22Rv1 (cell line): ENCODE results near the gene TCF7L2.

Experiments used
- H3K27ac ChIP-seq: fragments of 450-650 bp; 2 replicates; pipeline ENCODE4 v1.5.1; 2017
- ZFX ChIP-seq: fragments of 450-650 bp; IDR thresholded peaks from 2 replicates; pipeline ENCODE4 v1.6.1; 2017; ENCODE audit warnings: antibody characterized with exemption, borderline replicate concordance
- TF ChIP-seq, protein P1 (sequence below): fragments of 450-650 bp; IDR thresholded peaks from 2 replicates; pipeline ENCODE4 v1.5.1; 2017; ENCODE audit warnings: mild to moderate bottlenecking

Gene TCF7L2

DNA sequence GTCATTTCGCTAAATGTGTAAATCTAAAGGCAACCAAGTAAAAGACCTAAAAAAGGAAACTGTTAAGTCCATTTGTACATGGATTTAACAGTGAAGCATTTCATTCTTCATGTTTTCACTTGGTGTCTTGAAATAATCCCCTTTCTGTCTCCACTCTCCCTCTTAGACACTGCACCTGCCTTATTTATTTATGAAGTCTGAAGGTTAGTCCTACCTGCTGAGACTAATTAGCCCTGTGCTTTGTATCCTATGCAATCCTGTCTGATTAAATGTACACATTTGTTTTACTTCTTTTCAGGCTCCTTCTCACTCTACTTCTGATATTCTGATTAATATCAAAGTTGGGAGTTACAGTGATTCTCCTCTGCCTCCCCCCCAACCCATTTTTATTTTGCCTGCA is 1.9 kb upstream of the TCF7L2 start:
- no peak overlapping the region for H3K27ac ChIP-seq
- TF ChIP-seq ZFX, result no peak
- TF ChIP-seq, protein P1, sequence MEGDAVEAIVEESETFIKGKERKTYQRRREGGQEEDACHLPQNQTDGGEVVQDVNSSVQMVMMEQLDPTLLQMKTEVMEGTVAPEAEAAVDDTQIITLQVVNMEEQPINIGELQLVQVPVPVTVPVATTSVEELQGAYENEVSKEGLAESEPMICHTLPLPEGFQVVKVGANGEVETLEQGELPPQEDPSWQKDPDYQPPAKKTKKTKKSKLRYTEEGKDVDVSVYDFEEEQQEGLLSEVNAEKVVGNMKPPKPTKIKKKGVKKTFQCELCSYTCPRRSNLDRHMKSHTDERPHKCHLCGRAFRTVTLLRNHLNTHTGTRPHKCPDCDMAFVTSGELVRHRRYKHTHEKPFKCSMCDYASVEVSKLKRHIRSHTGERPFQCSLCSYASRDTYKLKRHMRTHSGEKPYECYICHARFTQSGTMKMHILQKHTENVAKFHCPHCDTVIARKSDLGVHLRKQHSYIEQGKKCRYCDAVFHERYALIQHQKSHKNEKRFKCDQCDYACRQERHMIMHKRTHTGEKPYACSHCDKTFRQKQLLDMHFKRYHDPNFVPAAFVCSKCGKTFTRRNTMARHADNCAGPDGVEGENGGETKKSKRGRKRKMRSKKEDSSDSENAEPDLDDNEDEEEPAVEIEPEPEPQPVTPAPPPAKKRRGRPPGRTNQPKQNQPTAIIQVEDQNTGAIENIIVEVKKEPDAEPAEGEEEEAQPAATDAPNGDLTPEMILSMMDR, result no peak

DNA sequence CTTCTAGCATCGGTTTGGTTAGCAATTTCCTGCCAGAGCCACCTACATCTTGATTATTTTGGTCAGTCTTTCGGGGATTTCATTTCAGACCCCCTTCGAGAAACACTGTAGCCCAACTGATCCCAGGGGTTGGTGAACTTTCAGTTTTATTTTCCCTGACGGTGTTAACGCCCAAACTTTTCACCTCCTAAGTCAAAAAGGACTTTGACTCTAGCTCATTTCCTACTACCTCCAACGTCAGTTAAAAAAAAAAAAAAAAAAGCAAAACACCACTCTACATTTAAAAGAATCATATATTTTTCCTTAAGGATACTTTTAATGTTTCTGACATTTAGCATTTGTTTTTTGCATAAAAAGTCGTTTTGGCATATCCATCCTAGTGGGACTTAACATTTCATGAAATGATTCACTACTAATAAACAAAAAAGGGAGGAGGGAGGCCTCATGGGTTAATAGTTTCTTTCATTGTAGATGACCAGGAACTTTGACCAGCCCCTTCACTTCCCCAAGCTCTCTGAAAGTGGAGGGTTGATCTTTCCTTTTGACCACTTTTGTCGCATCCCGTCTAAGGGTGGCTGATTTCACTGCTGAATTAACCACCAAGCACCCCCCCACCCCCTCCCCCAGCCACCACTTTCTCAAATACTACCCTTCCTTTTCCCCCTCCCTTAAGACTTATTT is 764 bp upstream of the TCF7L2 start:
- TF ChIP-seq, protein P1, result no peak
- TF ChIP-seq ZFX, result no peak
- no peak overlapping the region for H3K27ac ChIP-seq

DNA sequence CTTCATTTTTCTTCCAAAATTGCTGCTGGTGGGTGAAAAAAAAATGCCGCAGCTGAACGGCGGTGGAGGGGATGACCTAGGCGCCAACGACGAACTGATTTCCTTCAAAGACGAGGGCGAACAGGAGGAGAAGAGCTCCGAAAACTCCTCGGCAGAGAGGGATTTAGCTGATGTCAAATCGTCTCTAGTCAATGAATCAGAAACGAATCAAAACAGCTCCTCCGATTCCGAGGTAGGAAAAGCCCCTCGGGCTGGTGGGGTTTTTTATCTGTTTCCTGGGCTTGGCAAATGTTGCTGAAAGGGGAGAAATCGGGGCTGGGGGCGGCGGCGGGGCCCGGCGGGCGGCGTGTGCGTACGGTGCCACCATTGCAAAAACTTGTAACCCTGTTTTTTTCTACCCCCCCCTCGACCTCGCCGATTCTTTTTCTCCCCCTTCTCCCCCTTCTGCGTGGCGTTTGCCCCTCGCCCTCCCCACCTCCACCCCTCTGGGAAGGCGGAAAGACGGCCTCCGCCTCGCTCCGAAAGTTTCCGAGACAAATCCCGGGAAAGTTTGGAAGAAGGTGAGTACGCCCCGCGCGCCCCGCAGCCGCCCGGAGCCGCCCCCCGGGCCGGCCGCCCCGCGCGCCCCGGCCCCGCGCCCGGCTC is 789 bp downstream of the TCF7L2 start:
- TF ChIP-seq ZFX, result no peak
- TF ChIP-seq, protein P1, result no peak
- peak overlapping the region; percentile 42 for H3K27ac ChIP-seq

DNA sequence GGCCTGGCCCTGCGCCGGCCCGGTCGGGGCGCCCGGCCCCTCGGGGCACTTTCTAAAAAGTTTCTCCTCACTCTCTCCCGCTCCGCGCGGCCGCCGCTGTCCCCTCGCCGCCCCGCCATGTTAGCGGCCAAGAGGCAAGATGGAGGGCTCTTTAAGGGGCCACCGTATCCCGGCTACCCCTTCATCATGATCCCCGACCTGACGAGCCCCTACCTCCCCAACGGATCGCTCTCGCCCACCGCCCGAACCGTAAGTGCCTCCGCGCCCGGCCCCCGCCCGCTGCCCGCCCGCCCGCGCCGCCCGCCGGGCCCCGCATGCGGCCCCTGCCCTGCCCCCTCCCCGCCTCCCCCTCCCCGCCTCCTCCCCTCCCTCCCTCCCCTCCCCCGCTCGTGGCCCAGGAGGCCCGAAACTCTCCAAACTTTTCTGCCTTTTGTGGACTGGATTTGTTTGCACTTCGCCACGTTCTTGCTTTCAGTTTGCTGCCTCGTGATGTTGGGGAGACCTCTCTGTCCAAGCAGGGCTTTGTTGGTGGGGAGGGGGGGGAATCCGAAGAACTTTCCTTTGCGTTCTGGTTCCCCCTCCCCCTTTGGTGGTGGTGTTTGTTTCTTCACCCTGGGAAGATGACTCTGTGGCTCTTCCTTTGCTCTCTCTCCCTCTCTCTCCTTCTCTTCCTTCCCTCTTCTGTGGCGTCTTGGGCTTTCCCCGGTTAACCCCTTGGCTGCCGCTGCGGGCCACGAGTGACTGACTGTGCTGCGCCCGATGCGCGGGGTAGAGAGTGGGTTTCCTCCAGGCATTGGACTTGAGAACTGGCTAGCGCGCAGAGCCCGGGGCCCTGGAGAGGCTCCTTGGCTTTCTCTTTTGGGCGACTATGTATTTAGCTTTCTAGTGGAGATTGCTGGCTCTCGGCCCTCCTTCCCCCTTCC is 1.6 kb downstream of the TCF7L2 start:
- TF ChIP-seq, protein P1, result no peak
- TF ChIP-seq ZFX, result no peak
- peak overlapping the region; percentile 42 for H3K27ac ChIP-seq

DNA sequence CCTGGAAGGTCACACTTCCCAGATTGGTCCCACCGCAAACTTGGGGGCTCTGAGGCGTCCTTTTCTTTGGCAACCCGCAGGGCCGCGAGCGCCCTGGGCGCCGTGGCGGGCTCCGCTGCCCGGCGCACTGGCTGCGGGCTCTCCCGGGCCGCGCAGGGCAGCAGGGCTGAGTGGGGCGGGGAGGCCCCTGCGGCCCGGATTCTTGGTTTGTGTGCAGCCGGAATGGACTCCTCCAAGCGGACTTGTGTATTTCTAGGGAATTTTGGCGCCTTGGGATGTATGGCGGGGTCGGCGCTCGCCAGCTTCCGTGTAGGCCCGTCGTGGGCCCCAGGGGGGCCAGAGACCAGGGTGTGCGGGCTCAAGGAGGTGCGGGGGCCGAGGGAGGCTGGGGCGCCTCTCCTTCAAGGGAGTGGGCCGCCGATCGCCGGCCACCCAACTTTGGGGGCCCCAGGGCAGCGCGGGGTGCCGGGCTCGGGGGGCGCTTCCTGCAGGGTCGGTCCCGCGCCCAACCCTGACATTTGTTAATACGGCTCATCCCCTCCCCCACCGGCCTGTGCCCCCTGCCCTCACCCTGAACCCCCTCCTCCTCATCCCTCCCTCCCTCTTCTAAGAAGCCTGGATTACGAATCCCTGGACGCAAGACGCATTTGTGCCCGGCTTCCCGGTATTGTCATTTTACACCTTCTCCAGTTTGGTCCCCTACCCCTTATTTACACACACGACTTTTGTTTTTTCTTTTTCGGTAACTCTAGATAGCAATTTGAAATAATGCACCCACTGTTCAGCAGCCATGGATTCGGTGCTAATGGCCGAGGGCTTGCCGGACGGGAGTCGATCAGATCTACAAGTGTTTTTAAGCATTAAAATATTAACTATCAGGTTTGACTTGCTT is 2.5 kb downstream of the TCF7L2 start:
- TF ChIP-seq, protein P1, result no peak
- TF ChIP-seq ZFX, result no peak
- no peak overlapping the region for H3K27ac ChIP-seq

DNA sequence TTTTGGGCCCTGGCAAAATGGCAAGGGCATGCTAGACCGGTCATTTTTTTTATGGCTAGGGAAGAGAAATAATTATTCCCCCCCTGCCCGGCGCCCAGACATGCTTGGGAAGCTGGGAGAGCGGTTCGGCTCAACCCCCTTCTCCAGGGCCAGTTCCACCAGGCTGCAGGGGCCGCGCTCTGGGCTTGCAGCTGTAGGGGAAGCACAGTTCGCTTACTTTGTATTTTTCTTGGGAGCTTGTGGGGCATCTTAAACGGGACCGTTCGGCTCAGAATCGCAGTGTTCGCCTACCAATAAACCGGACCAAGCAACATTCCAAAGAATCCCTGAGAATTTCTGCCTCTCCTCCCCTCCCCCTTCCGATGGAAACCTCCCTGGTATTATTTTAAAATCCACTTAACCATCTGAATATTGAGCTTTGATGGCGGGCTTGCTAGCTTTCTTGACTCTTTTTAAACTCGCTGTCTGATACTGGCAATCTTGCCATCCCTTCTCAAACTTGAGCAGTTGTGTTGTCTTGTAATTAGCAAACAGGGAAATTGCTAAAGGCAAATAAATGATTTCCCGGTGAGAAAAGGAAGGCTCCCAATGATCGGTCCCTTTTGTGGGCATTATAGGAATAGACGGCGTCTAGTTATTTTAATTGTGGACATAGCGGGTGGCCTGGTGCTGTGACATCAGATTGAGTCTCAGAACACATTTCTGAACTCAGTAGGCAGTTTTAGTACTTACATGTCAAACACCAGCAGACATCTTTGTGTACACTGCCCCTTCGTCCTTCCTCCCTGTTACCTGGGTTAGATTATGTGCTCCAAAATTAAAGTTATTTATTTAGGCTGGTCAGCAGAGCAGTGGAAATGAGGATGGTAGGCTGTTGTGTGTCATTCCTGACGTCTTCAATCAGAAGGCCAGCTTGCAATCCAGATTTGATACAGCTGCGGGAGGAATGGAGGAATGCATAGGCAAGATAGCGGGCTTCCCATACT is 3.4 kb downstream of the TCF7L2 start:
- no peak overlapping the region for H3K27ac ChIP-seq
- TF ChIP-seq, protein P1, result no peak
- TF ChIP-seq ZFX, result no peak
